TTC549 (cell line): ENCODE measurements around the gene SLC35A1.

Experiments used
- FAIRE-seq: peaks from 2 replicates; lab custom pipeline; 2012; peaks lifted over from hg19 to GRCh38; lab: Jason Lieb, UNC

The SLC35A1 gene

GRCh38 chr6:87534377-87535047 lies 61.7 kb downstream of the SLC35A1 start:
- FAIRE-seq: no peak

- FAIRE-seq: no peak
Measured at GRCh38 chr6:87538510-87539260, 65.9 kb downstream of the SLC35A1 start.

- FAIRE-seq: no peak
Measured at GRCh38 chr6:87539554-87539953, 66.8 kb downstream of the SLC35A1 start.

- no peak for FAIRE-seq
Measured at GRCh38 chr6:87540539-87540938, 67.8 kb downstream of the SLC35A1 start.

GRCh38 chr6:87541041-87541440 lies 68.3 kb downstream of the SLC35A1 start:
- FAIRE-seq: no peak

- FAIRE-seq: no peak
Measured at GRCh38 chr6:87541744-87542143, 69.0 kb downstream of the SLC35A1 start.

GRCh38 chr6:87543696-87544473 lies 71.1 kb downstream of the SLC35A1 start:
- FAIRE-seq: no peak

- no peak for FAIRE-seq
Measured at GRCh38 chr6:87544474-87544735, 71.6 kb downstream of the SLC35A1 start.

GRCh38 chr6:87551799-87552198 lies 79.0 kb downstream of the SLC35A1 start:
- no peak for FAIRE-seq

GRCh38 chr6:87553159-87553765 lies 80.5 kb downstream of the SLC35A1 start:
- no peak for FAIRE-seq

GRCh38 chr6:87555506-87555905 lies 82.7 kb downstream of the SLC35A1 start:
- FAIRE-seq: no peak

GRCh38 chr6:87558446-87558845 lies 85.7 kb downstream of the SLC35A1 start:
- no peak for FAIRE-seq

- no peak for FAIRE-seq
Measured at GRCh38 chr6:87561017-87561416, 88.2 kb downstream of the SLC35A1 start.
